Body of pancreas (tissue), 4 donors: Measurements from ENCODE around the gene LRP8.

Source experiments
- CTCF ChIP-seq, 7 experiments: fragments of 450-650 bp in 4 of 7; fragments of 200-600 bp in 3 of 7; sonication (generic) in 3 of 7; IDR thresholded peaks; one replicate each; pipeline ENCODE4 v1.5.1; 2016 to 2019; ENCODE audit warnings: antibody characterized with exemption in 7 of 7
- POLR2A ChIP-seq, 3 donors: fragments of 450-650 bp; IDR thresholded peaks; one replicate each; pipeline ENCODE4 v1.6.1; 2016; ENCODE audit warnings: antibody characterized with exemption in 3 of 3, mild to moderate bottlenecking in 2 of 3

- TF ChIP-seq CTCF (IDR thresholded peaks at IDR 0.05) (no peak), POLR2A (IDR thresholded peaks at IDR 0.05) (no peak)
Measured at GRCh38 chr1:53249706-53250105, 78.2 kb downstream of the LRP8 start.
